ENCODE data around the gene EFNA5. TPM values are rescaled to one million over a fixed set of nuclear protein-coding genes. Genes with fewer than 3 reads are reported as not detected.

EFNA5 gene
- total and polyA plus RNA-seq, 10 of the 15 experiments (the other 5 are each of a cell fraction or from before 2014, with no cell fraction given) = 0.19 to 12.6 (median 3.9) TPM

- TF ChIP-seq, protein P1, sequence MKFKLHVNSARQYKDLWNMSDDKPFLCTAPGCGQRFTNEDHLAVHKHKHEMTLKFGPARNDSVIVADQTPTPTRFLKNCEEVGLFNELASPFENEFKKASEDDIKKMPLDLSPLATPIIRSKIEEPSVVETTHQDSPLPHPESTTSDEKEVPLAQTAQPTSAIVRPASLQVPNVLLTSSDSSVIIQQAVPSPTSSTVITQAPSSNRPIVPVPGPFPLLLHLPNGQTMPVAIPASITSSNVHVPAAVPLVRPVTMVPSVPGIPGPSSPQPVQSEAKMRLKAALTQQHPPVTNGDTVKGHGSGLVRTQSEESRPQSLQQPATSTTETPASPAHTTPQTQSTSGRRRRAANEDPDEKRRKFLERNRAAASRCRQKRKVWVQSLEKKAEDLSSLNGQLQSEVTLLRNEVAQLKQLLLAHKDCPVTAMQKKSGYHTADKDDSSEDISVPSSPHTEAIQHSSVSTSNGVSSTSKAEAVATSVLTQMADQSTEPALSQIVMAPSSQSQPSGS (IDR thresholded peaks at IDR 0.05; ENCODE audit: low read length) = peak; percentile 92
- TF ChIP-seq SUPT20H (IDR thresholded peaks at IDR 0.05; ENCODE audit: borderline replicate concordance, control insufficient read depth, low read depth, low read length) (no peak), EED (IDR thresholded peaks at IDR 0.05; ENCODE audit: low read depth) (peak; percentile 98), NR2F1 (conservative IDR thresholded peaks at IDR 0.05) (peak; percentile 61; the same call in 1 of the 2 replicates), CEBPB (IDR thresholded peaks at IDR 0.05; ENCODE audit: borderline replicate concordance in 1 of 2, low read depth in 2 of 2, low read length in 2 of 2) (no peak; a peak in 1 of 4 replicates), IKZF1 (conservative IDR thresholded peaks at IDR 0.05) (peak; percentile 93), HCFC1 (IDR thresholded peaks at IDR 0.05; ENCODE audit: low read length) (no peak), ZNF687 (IDR thresholded peaks at IDR 0.05) (peak; percentile 69), TAF1 (IDR thresholded peaks at IDR 0.05; ENCODE audit: borderline replicate concordance, low read depth, low read length) (no peak; the same call in 1 of the 2 replicates), SPI1 (IDR thresholded peaks at IDR 0.05; ENCODE audit: borderline replicate concordance, insufficient read depth, low read depth, low read length) (peak; percentile 43; the same call in 1 of the 2 replicates), USF2 (IDR thresholded peaks at IDR 0.05; ENCODE audit: borderline replicate concordance, low read depth, low read length) (no peak), MEF2A (IDR thresholded peaks at IDR 0.05; ENCODE audit: insufficient read depth, low read depth, low read length) (peak; percentile 55; the same call in 1 of the 2 replicates), BRCA1 (IDR thresholded peaks at IDR 0.05; ENCODE audit: low read depth, low read length) (no peak), ZZZ3 (IDR thresholded peaks at IDR 0.05; ENCODE audit: control insufficient read depth, insufficient read length, low read depth) (no peak), ATF7 (IDR thresholded peaks at IDR 0.05; ENCODE audit: low read depth) (peak; percentile 83), IRF5 (IDR thresholded peaks at IDR 0.05; ENCODE audit: borderline replicate concordance) (no peak)
- TF ChIP-seq, protein P2, sequence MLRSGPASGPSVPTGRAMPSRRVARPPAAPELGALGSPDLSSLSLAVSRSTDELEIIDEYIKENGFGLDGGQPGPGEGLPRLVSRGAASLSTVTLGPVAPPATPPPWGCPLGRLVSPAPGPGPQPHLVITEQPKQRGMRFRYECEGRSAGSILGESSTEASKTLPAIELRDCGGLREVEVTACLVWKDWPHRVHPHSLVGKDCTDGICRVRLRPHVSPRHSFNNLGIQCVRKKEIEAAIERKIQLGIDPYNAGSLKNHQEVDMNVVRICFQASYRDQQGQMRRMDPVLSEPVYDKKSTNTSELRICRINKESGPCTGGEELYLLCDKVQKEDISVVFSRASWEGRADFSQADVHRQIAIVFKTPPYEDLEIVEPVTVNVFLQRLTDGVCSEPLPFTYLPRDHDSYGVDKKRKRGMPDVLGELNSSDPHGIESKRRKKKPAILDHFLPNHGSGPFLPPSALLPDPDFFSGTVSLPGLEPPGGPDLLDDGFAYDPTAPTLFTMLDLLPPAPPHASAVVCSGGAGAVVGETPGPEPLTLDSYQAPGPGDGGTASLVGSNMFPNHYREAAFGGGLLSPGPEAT (IDR thresholded peaks at IDR 0.05; ENCODE audit: low read depth) = peak; percentile 81
Measured at GRCh38 chr5:107570805-107571531, 99.8 kb downstream of the EFNA5 start (continued).
